ENCODE measurements around the gene TFPI2. TPM values are rescaled to one million over a fixed set of nuclear protein-coding genes. Genes with fewer than 3 reads are reported as not detected.

The TFPI2 gene
- total RNA-seq, 1 experiment from 2014 or later: 53.1 TPM

DNA sequence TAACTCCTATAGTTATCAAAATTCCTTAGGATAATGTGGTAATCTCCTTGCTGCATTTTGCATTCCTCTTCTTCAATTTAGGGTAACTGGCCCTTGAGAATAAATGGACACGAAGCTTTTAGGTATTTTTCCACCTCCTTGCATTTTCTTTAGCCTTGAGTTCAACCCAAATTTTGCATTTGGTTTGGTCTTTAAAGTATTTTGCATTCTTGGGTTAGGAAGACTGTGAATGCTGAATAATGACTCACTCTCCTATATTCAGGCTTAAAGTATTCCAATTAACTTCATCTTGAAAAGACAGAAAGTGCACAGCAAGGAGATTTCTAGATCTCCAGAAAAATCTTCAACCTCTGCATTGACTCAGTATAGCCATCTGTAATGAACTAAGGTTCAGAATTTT is 47.3 kb downstream of the TFPI2 start:
- Histone ChIP-seq H3K4me3 (ENCODE audit: low read length) (no peak overlapping the region), H3K36me3 (ENCODE audit: low read depth, low read length) (no peaks in the 10 kb centered on the region), H3F3A (ENCODE audit: low read length, unreplicated experiment) (no peaks in the 10 kb centered on the region), H3K79me2 (ENCODE audit: low read length) (no peaks in the 10 kb centered on the region), H4K20me1 (ENCODE audit: low read length) (no peaks in the 10 kb centered on the region), H3K4me2 (ENCODE audit: low read length) (no peak overlapping the region), H3K9me3 (ENCODE audit: low read length) (no peaks in the 10 kb centered on the region), H3K27ac (ENCODE audit: low read length) (no peak overlapping the region), H3K4me1 (ENCODE audit: insufficient read depth, low read length) (no peaks in the 10 kb centered on the region), H3K9ac (ENCODE audit: low read length) (no peak overlapping the region), H3K9me2 (replicated peaks; ENCODE audit: low read length) (no peaks in the 10 kb centered on the region), H2AFZ (ENCODE audit: low read length) (no peak overlapping the region), H3K27me3 (ENCODE audit: low read length) (peaks cover 48% of the 10 kb centered on the region)
- BruUV-seq (replicated peaks): no TSS peak
- DNase-seq (no peak), ATAC-seq (no peak)
- POLR2A ChIA-PET (ENCODE audit: unreplicated experiment): no interaction called here
- TF ChIP-seq EZH2phosphoT487 (IDR thresholded peaks at IDR 0.05; ENCODE audit: borderline replicate concordance, low read length): no peak
- intact Hi-C loops (cut with micrococcal nuclease): no loop called here
- CTCF ChIA-PET: no interaction called here

GRCh38 chr7:93838966-93839365 is 51.6 kb downstream of the TFPI2 start:
- Histone ChIP-seq H3K4me2 (ENCODE audit: low read length) (no peak overlapping the region), H3K4me1 (ENCODE audit: insufficient read depth, low read length) (no peaks in the 10 kb centered on the region), H3K9me3 (ENCODE audit: low read length) (no peaks in the 10 kb centered on the region), H3K27me3 (ENCODE audit: low read length) (peaks cover 79% of the 10 kb centered on the region), H2AFZ (ENCODE audit: low read length) (no peak overlapping the region), H3K27ac (ENCODE audit: low read length) (no peak overlapping the region), H3K36me3 (ENCODE audit: low read depth, low read length) (no peaks in the 10 kb centered on the region), H4K20me1 (ENCODE audit: low read length) (no peaks in the 10 kb centered on the region), H3F3A (ENCODE audit: low read length, unreplicated experiment) (no peaks in the 10 kb centered on the region), H3K79me2 (ENCODE audit: low read length) (no peaks in the 10 kb centered on the region), H3K9me2 (replicated peaks; ENCODE audit: low read length) (no peaks in the 10 kb centered on the region), H3K4me3 (ENCODE audit: low read length) (no peak overlapping the region), H3K9ac (ENCODE audit: low read length) (no peak overlapping the region)
- CTCF ChIA-PET: interaction anchor here (1.0 kb wide), 1 partner anchor 64 kb away, joined by 3 read pairs; no protein-coding TSS in a partner anchor
- TF ChIP-seq EZH2phosphoT487 (IDR thresholded peaks at IDR 0.05; ENCODE audit: borderline replicate concordance, low read length) (no peak), EZH2 (IDR thresholded peaks at IDR 0.05; ENCODE audit: low read length, unreplicated experiment) (no peak)
- TF ChIP-seq, protein P1, sequence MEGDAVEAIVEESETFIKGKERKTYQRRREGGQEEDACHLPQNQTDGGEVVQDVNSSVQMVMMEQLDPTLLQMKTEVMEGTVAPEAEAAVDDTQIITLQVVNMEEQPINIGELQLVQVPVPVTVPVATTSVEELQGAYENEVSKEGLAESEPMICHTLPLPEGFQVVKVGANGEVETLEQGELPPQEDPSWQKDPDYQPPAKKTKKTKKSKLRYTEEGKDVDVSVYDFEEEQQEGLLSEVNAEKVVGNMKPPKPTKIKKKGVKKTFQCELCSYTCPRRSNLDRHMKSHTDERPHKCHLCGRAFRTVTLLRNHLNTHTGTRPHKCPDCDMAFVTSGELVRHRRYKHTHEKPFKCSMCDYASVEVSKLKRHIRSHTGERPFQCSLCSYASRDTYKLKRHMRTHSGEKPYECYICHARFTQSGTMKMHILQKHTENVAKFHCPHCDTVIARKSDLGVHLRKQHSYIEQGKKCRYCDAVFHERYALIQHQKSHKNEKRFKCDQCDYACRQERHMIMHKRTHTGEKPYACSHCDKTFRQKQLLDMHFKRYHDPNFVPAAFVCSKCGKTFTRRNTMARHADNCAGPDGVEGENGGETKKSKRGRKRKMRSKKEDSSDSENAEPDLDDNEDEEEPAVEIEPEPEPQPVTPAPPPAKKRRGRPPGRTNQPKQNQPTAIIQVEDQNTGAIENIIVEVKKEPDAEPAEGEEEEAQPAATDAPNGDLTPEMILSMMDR (conservative IDR thresholded peaks at IDR 0.05; ENCODE audit: low read depth, low read length): no peak
- no peak for DNase-seq
- BruUV-seq (replicated peaks): no TSS peak
- intact Hi-C loops (cut with micrococcal nuclease): no loop called here
- POLR2A ChIA-PET (ENCODE audit: unreplicated experiment): no interaction called here
- ATAC-seq: no peak

GRCh38 chr7:93837245-93837644 is 53.3 kb downstream of the TFPI2 start:
- POLR2A ChIA-PET (ENCODE audit: unreplicated experiment): no interaction called here
- Histone ChIP-seq H3K4me1 (ENCODE audit: insufficient read depth, low read length) (no peaks in the 10 kb centered on the region), H3K27ac (ENCODE audit: low read length) (no peak overlapping the region), H4K20me1 (ENCODE audit: low read length) (no peaks in the 10 kb centered on the region), H3F3A (ENCODE audit: low read length, unreplicated experiment) (no peaks in the 10 kb centered on the region), H3K36me3 (ENCODE audit: low read depth, low read length) (no peaks in the 10 kb centered on the region), H3K9ac (ENCODE audit: low read length) (no peak overlapping the region), H3K9me3 (ENCODE audit: low read length) (no peaks in the 10 kb centered on the region), H3K79me2 (ENCODE audit: low read length) (no peaks in the 10 kb centered on the region), H2AFZ (ENCODE audit: low read length) (no peak overlapping the region), H3K9me2 (replicated peaks; ENCODE audit: low read length) (no peaks in the 10 kb centered on the region), H3K4me2 (ENCODE audit: low read length) (no peak overlapping the region), H3K4me3 (ENCODE audit: low read length) (no peak overlapping the region), H3K27me3 (ENCODE audit: low read length) (peaks cover 86% of the 10 kb centered on the region)
- CTCF ChIA-PET: no interaction called here
- intact Hi-C loops (cut with micrococcal nuclease): no loop called here
- no peak for TF ChIP-seq EZH2phosphoT487 (IDR thresholded peaks at IDR 0.05; ENCODE audit: borderline replicate concordance, low read length)
- TF ChIP-seq, protein P1 (conservative IDR thresholded peaks at IDR 0.05; ENCODE audit: low read depth, low read length): no peak
- no peak for TF ChIP-seq EZH2 (IDR thresholded peaks at IDR 0.05; ENCODE audit: low read length, unreplicated experiment)
- BruUV-seq (replicated peaks): no TSS peak
- no peak for DNase-seq
- ATAC-seq: no peak

All from PC-3 (cell line).